K562 (cell line): ENCODE measurements around the gene DDC.
A peak's percentile ranks its signal among the peaks of the same experiment; 100 is the strongest.

Experiments
- CTCF ChIP-seq, 3 experiments: IDR thresholded peaks in 2 of 3; conservative IDR thresholded peaks in 1 of 3; 2 replicates each; pipeline ENCODE4 v1.5.1; 2011 to 2012; ENCODE audit warnings: low read length in 3 of 3, mild to moderate bottlenecking in 3 of 3, control low read depth in 2 of 3, improper control_type of control experiment in 1 of 3, inconsistent platforms in 1 of 3, low read depth in 1 of 3, mixed read lengths in 1 of 3, moderate library complexity in 1 of 3; ENCODE audit not compliant: insufficient read depth in 2 of 3
- ELK1 ChIP-seq: sonication (generic); formaldehyde crosslinking; IDR thresholded peaks from 2 replicates; pipeline ENCODE4 v1.8.1; 2022; ENCODE audit warnings: missing genetic modification reagents
- GATA2 ChIP-seq: sonication (generic); formaldehyde crosslinking; IDR thresholded peaks from 2 replicates; pipeline ENCODE4 v1.4.0; 2020; ENCODE audit warnings: mild to moderate bottlenecking, missing genetic modification reagents
- HDAC1 ChIP-seq, 2 experiments: fragments of 450-650 bp; IDR thresholded peaks; 2 replicates each; pipeline ENCODE4 v1.6.1; 2016 to 2017; ENCODE audit warnings: inconsistent platforms in 1 of 2, mild to moderate bottlenecking in 1 of 2, moderate library complexity in 1 of 2
- HDGF ChIP-seq: fragments of 450-650 bp; IDR thresholded peaks from 2 replicates; pipeline ENCODE4 v1.6.1; 2016
- JUND ChIP-seq, 2 experiments: IDR thresholded peaks; 2 replicates in 1 of 2; 3 replicates in 1 of 2; pipeline ENCODE4 v1.6.1; 2011; ENCODE audit warnings: borderline replicate concordance in 2 of 2, low read depth in 2 of 2, low read length in 2 of 2, improper control_type of control experiment in 1 of 2, missing biosample characterization in 1 of 2, missing genetic modification characterization in 1 of 2, missing genetic modification reagents in 1 of 2
- MXD1 ChIP-seq: fragments of 250-450 bp; sonication (Bioruptor Pico); IDR thresholded peaks from 2 replicates; pipeline ENCODE4 v1.8.0; 2021; ENCODE audit warnings: borderline replicate concordance, mild to moderate bottlenecking, moderate library complexity; ENCODE audit not compliant: poor library complexity, severe bottlenecking
- PCBP1 ChIP-seq: fragments of 200-400 bp; formaldehyde crosslinking; IDR thresholded peaks from 2 replicates; pipeline ENCODE4 v1.6.1; 2018; ENCODE audit warnings: mild to moderate bottlenecking, low read depth, low read length; ENCODE audit not compliant: poor library complexity, severe bottlenecking
- POLR2A ChIP-seq: fragments of 450-650 bp; conservative IDR thresholded peaks from 2 replicates; pipeline ENCODE4 v1.6.1; 2016
- SIN3A ChIP-seq, 2 experiments: fragments of 150-350 bp in 1 of 2; IDR thresholded peaks; 2 replicates each; pipeline ENCODE4 v1.6.1; 2011 to 2016; ENCODE audit warnings: borderline replicate concordance in 2 of 2, low read depth in 2 of 2, low read length in 2 of 2, mild to moderate bottlenecking in 2 of 2, moderate library complexity in 2 of 2; ENCODE audit not compliant: control insufficient read depth in 1 of 2
- SMC3 ChIP-seq: conservative IDR thresholded peaks from 2 replicates; pipeline ENCODE4 v1.6.1; 2011; ENCODE audit warnings: low read depth, low read length, improper control_type of control experiment; ENCODE audit not compliant: insufficient read depth
- TAF1 ChIP-seq: IDR thresholded peaks from 2 replicates; pipeline ENCODE4 v1.6.1; 2011; ENCODE audit warnings: mild to moderate bottlenecking, low read length, moderate library complexity; ENCODE audit not compliant: insufficient read depth, control insufficient read depth, severe bottlenecking; ENCODE audit errors: extremely low read depth
- ZEB2 ChIP-seq: fragments of 450-650 bp; IDR thresholded peaks from 2 replicates; pipeline ENCODE4 v1.6.1; 2016

- no peak for TF ChIP-seq SIN3A (IDR thresholded peaks at IDR 0.05; ENCODE audit: borderline replicate concordance in 2 of 2, control insufficient read depth in 1 of 2, low read depth in 2 of 2, low read length in 2 of 2)
- no peak for TF ChIP-seq CTCF (IDR thresholded peaks at IDR 0.05 in 2 of 3, conservative IDR thresholded peaks at IDR 0.05 in 1 of 3; ENCODE audit: insufficient read depth in 2 of 3, low read depth in 1 of 3, low read length in 3 of 3)
- no peak for TF ChIP-seq ELK1 (CRISPR knock-in tag)
- TF ChIP-seq HDAC1 (IDR thresholded peaks at IDR 0.05) = no peak
- TF ChIP-seq ZEB2 = no peak
- TF ChIP-seq SMC3 = no peak
- no peak for TF ChIP-seq MXD1 (CRISPR knock-in tag)
- no peak for TF ChIP-seq TAF1
- TF ChIP-seq HDGF = no peak
- TF ChIP-seq POLR2A = no peak
- TF ChIP-seq PCBP1 = no peak
- TF ChIP-seq JUND (IDR thresholded peaks at IDR 0.05; ENCODE audit: borderline replicate concordance, low read depth, low read length) = peak; percentile 56
- no peak for TF ChIP-seq JUND (tag; IDR thresholded peaks at IDR 0.05; ENCODE audit: borderline replicate concordance, low read depth, low read length)
- no peak for TF ChIP-seq GATA2
Measured at GRCh38 chr7:50486512-50486911, 78.7 kb downstream of the DDC start.
